HFF-Myc (cell line): ENCODE data around the gene RABIF.
"Not testable (repeated sequence)": the region's sequence is repeated elsewhere in the genome, so short reads cannot be mapped to it uniquely, and the experiment has no call there.

ENCODE experiments used
- DNase-seq: peaks from one replicate; pipeline ENCODE4 v3.0.0-alpha.2; 2011; ENCODE audit warnings: low read depth; ENCODE audit errors: extremely low read depth
- H3K4me3 ChIP-seq: replicated peaks from 2 replicates; pipeline ENCODE4 v1.5.1; 2011; ENCODE audit warnings: low read depth, mild to moderate bottlenecking, control low read depth, low read length
- TF ChIP-seq, protein P1 (sequence below): IDR thresholded peaks from 2 replicates; pipeline ENCODE4 v1.5.1; 2012; ENCODE audit warnings: mild to moderate bottlenecking, low read depth, low read length, control low read depth; ENCODE audit errors: missing control alignments

Gene RABIF

DNA sequence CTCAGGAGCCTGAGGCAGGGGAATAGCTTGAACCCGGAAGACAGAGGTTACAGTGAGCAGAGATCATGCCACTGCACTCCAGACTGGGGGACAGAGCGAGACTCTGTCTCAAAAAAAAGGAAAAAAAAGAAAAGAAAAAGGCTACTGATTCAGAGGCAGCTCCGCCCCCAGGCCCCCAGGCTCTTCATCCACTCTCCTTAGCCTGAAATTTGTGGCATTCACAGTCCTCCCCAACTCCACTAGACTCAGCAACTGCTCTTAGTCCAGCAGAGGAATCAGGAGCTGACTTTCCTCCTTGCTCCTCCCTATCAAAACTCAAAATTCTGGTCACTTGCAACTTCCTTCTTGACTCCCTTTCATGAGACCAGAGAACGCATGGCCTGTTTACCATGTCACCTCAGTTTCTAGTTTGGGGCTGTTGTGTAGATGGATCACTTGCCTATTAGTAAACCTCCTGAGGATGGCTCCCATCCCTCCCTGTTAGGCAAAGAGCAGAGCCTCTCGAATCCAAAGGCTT, 51.1 kb downstream of the RABIF start:
- no peak for DNase-seq

DNA sequence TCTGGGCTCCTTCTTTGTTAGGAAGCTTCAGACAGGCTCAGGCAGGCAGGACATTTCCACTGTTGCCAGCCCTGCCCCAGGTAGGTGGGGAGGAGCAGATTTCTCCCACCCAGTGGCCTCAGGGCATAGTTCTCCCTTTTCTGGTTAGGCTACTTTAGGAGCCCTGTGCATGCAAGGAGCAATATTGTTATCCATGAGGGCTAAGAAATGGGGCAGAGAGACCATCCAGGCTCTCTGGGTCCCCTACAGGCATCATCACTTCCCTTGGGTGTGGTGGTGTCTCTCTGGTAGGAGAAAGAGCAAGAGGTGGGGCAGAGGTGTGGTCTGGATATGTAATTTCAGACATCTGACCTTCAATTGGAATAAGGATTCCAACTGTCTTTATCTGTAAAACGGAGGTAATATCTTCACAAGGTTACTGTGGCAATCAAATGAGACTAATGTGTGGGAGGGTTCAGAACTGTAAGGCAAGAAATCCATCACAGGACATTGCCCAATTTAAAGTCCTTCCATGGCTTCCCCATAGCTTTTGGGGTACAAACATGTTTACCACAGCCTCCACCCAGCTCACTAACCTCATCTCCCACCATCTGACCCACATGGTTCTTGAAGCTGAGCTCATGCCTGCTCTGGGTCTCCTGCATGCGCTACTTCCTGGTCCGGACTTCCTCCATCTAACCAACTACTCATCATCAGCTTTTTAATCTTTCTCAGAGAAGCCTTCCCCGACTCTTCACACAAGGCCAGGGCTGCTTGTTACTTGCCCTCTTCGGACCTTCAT, 52.1 kb downstream of the RABIF start:
- DNase-seq: no peak
- TF ChIP-seq, protein P1, sequence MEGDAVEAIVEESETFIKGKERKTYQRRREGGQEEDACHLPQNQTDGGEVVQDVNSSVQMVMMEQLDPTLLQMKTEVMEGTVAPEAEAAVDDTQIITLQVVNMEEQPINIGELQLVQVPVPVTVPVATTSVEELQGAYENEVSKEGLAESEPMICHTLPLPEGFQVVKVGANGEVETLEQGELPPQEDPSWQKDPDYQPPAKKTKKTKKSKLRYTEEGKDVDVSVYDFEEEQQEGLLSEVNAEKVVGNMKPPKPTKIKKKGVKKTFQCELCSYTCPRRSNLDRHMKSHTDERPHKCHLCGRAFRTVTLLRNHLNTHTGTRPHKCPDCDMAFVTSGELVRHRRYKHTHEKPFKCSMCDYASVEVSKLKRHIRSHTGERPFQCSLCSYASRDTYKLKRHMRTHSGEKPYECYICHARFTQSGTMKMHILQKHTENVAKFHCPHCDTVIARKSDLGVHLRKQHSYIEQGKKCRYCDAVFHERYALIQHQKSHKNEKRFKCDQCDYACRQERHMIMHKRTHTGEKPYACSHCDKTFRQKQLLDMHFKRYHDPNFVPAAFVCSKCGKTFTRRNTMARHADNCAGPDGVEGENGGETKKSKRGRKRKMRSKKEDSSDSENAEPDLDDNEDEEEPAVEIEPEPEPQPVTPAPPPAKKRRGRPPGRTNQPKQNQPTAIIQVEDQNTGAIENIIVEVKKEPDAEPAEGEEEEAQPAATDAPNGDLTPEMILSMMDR: no peak
- no peak overlapping the region for H3K4me3 ChIP-seq

More for the DNA sequence above, 51.1 kb downstream of the RABIF start:
- TF ChIP-seq, protein P1: no peak
- H3K4me3 ChIP-seq: no peak overlapping the region

DNA sequence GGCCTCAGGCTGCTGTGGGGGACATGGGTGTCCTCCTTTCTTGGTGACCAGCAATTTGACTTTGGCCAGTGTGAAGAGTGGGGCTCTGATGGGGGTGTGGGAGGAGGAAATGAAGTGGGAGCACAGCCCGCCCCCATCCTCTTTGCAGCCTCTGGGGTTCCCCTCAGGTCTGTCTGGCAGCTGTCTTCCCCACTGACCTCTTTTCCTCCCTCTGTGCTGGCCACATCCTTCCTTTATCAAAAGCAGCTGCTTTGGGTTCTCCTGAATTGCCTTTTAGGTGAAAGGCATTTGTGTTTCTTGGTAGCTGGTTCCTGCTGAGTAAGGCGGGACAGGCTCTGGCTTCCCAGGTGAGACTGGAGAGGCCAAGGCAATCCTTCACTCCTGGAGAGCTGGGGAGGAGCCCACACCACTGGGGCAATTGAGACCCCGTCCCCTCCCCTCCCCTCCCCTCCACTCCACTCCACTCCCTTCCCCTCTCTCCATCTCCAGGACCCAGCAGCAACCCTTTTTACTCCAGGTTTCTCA, 53.3 kb downstream of the RABIF start:
- no peak overlapping the region for H3K4me3 ChIP-seq
- TF ChIP-seq, protein P1: no peak
- no peak for DNase-seq

DNA sequence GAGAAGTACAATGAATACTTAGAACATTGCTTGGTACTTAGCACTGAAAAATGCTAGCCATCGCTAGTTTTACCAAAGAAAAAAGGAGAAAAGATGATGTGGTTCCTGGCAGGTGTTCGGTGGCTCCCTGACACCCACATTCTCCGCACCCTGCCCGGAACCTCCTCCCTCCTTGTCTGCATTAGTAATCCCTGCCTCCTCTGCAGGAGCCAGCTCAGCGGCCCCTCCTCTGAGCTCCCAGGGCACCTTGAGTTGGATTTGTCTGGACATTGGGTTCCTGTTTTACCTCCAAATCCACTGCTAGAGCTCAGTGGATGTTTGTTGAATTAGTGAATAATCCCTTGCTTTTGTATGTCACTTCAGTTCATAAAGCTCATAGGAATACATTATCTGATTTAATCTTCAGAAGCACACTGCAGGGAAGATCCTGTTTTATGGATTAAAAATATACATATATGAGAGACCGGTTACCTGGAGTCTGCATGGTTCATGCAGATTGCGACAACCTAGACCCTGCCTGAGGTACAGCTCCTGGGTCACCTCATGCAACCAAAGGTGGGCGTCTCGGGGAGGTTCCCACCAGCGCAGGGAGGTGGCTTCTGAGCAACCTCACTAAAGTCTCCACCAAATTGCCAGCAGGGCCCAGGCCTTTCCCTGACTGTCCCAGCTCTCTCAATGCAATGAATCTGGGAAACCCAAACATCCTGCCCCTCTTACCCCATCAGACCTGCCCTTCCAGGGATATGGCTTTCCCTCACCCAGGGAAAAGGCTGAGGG, 54.0 kb downstream of the RABIF start:
- no peak overlapping the region for H3K4me3 ChIP-seq
- TF ChIP-seq, protein P1: no peak
- no peak for DNase-seq

DNA sequence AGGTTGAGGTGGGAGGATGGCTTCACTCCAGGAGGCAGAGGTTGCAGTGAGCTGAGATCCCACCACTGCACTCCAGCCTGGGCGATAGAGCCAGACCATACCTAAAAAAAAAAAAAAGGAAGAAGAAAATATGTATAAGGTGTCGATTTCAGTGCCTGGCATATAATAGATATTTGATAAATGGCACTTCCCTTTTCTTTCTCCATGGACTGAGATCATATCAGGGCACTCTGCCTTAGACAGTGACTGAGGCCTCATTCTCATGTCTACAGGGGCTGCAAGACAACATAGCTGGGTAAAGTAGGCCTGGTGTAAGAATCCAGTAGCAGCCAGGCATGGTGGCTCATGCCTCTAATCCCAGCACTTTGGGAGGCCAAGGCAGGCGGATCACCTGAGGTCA, 57.0 kb downstream of the RABIF start:
- no peak for DNase-seq
- H3K4me3 ChIP-seq: no peak overlapping the region
- TF ChIP-seq, protein P1: no peak

DNA sequence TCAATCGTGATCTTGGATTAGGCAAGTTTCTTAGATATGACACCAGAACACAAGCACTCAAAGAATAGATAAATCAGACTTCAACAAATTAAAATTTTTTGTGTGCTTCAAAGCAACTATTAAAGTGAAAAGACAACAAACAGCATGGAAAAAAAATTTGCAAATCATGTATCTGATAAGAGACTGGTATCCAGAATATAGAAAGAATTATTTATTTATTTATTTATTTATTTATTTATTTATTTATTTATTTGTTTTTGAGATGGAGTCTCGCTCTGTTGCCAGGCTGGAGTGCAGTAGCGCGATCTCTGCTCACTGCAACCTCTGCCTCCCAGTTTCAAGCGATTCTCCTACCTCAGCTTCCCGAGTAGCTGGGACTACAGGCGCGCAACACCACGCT, 59.7 kb downstream of the RABIF start:
- H3K4me3 ChIP-seq, DNase-seq: not testable (repeated sequence)
